HG03442 (cell line): ENCODE results near the gene VSIG4.

Experiments
- ATAC-seq: cut with Tn5 transposase; IDR thresholded peaks from one replicate; pipeline ENCODE4 v1.9.1; 2021; ENCODE audit warnings: mild to moderate bottlenecking, moderate library complexity; ENCODE audit not compliant: unreplicated experiment

Gene VSIG4

DNA sequence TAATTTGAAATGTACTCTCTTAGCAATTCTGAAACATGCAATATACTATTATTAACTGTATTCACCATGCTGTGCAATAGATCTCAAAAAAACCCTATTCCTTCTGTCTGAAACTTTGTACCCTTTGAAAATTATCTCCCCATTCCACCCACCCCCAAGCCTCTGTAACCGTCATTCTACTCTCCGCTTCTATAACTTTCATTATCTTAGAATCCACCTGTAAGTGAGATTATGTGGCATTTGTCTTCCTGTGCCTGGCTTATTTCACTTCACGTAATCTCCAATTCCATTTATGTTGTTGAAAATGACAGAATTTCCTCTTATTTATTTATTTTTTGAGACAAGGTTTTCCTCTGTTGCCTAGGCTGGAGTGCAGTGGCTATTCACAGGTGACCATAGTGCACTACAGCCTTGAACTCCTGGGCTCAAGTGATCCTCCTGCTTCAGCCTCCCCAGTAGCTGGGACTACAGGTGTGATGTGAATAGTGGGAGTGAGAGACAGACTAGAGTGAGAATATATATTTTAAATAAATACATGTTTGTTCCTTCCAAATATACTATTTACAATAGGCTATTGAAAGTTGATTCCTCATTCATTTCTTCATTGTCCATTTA lies 30.5 kb downstream of the VSIG4 start:
- ATAC-seq: no peak

- no peak for ATAC-seq
Measured at GRCh38 chrX:66008328-66008970, 31.4 kb downstream of the VSIG4 start.

- ATAC-seq: no peak
Measured at GRCh38 chrX:66007851-66008250, 32.0 kb downstream of the VSIG4 start.

- ATAC-seq: no peak
Measured at GRCh38 chrX:66005830-66006449, 33.9 kb downstream of the VSIG4 start.

DNA sequence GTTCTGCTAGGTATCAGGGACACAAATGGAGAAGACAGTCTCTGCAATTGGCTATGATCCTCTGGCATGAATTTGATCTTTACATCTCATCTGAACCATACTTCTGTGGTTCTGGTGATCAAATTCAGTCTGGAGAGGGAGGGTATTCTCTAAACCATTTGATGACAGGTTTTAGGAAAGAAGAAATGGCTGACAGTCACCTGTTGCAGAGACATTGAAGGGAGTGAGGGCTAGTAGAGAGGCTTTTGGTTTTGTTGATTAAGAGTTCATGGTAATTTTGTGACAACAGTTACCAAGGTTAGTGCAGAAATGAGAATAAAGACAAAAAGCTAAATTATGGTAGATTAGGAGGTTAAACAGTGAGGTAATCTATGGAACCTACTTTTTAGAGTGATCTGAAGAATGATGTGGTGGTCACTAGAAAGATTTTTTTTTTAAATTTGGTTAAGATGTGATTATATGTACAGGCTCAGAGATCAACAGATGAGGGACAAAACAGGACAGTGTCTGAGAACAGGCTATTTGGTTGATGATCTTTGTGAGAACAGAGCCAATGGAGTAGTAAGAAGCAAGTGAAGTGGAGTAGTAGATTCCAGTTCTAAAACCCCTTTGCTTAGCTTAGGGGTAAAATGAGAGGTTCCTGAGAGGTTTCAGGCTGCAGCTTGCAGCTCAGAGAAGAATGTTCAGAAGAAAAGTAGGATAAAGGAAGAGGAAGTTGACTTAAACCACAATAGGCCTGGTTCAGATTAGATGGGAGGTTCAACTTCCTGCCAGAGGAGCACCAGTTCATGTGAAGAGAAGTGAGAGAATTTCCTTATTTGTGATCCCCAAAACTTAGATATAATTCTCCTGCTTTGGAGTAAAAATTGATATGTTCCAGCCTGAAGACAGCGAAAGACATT lies 34.7 kb downstream of the VSIG4 start:
- ATAC-seq: no peak

DNA sequence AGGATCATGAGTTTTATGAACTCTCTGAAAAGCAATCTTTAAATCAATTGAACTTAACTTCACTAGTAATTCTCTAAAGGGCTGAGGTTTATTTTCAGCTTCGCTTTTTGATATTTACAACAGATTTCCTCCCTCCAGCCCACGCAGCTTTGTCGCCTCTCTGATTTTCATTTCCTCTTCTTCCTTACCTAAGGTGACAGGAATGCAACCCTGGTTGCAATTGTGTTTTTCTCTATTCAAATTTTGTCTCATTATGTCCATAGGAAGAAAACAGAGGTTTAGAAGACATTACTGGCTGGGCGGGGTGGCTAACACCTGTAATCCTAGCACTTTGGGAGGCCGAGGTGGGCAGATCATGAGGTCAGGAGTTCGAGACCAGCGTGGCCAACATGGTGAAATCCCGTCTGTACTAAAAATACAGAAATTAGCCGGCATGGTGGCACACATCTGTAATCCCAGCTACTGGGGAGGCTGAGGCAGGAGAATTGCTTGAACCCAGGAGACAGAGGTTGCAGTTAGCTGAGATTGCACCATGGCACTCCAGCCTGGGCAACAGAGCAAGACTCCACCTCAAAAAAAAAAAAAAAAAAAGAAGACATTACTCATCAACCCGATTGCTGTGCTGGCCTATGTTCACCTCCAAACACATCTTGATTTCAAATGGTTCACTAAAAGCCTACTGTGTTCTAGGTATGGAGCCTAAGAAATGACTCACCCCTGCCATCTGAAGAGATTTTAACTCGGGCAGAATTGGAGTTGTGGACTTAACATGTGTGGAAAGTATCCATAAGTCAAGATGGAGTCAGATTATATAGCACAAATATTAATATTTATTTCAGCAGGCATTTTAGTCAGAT lies 36.8 kb downstream of the VSIG4 start:
- peak; percentile 69 for ATAC-seq

GRCh38 chrX:66001596-66001995 lies 38.3 kb downstream of the VSIG4 start:
- no peak for ATAC-seq

- no peak for ATAC-seq
Measured at GRCh38 chrX:66000628-66001272, 39.1 kb downstream of the VSIG4 start.

DNA sequence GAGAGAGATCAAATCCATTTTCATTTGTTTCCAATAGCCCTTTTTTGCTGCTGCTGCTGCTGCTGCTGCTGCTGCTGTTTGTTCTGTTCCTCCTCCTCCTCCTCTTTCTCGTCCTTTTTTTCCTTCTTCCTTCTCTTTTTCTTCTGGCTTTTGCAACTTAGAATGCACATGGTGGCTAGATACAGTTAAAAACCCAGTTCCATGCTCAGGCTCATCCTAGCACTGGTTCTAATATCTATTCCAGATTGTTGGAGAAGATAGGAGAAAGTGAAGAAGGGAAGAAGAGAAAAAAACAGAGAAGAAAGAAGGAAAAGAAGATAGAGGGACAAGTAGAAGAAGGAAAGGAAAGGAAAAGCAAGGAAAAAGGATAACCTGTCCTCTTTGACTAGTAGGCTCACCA lies 39.7 kb downstream of the VSIG4 start:
- ATAC-seq: no peak

GRCh38 chrX:65999563-66000148 lies 40.2 kb downstream of the VSIG4 start:
- no peak for ATAC-seq

GRCh38 chrX:65999029-65999562 lies 40.8 kb downstream of the VSIG4 start:
- ATAC-seq: no peak

GRCh38 chrX:65997978-65998717 lies 41.7 kb downstream of the VSIG4 start:
- ATAC-seq: no peak

GRCh38 chrX:65994519-65995506 lies 45.1 kb downstream of the VSIG4 start:
- no peak for ATAC-seq

GRCh38 chrX:65993915-65994460 lies 45.9 kb downstream of the VSIG4 start:
- no peak for ATAC-seq

DNA sequence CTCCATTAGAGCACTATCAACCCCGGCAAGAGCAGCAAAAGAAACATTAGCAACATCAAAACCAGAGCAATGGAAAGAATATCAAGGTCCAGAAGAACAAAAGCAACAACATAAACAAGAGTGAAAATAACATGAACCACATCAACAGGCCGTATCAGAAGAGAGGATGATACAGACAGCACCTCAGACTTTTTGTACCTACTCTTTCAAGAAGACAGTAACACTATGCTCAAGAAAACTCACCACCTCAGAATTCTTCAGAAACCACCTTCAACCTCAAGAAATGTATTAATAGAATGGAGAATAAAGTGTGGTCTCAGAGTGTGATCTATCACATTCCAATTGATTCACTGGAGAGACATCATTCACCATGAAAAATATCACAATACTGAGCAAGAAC lies 46.5 kb downstream of the VSIG4 start:
- no peak for ATAC-seq

- ATAC-seq: no peak
Measured at GRCh38 chrX:65990702-65991101, 49.2 kb downstream of the VSIG4 start.

DNA sequence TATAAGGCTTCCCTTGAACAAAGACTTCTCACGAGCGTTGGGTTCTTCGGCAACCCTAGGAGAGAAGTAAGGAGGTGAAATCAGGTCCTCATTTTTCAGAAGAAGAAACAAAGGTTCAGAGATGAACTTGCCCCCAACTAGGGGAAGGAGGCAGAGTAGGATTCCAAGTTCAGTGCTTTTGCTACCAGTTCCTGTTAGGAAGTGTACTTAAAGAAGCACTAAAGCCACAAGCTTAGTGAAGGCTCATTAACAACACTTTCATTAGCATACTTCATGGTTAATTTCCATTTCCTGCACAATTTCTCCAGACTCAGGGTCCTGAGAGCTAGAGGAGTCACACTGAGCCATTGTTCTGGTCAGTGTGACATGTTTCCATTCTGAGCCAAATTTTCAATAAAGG lies 52.1 kb downstream of the VSIG4 start:
- ATAC-seq: no peak
